Right atrium auricular region (tissue), 2 donors: ENCODE measurements around the gene TSPAN5. TPM values are rescaled to one million over a fixed set of nuclear protein-coding genes. Genes with fewer than 3 reads are reported as not detected.

Experiments
- DNase-seq: peaks from one replicate; pipeline ENCODE4 v3.0.0-alpha.2; 2019; ENCODE audit warnings: low spot score
- H3K27ac ChIP-seq, 2 donors: fragments of 200-600 bp; sonication (generic); 1 replicate in 1 of 2; 2 replicates in 1 of 2; pipeline ENCODE4 v1.5.1; 2016 to 2019
- H3K27me3 ChIP-seq, 2 donors: fragments of 200-600 bp; sonication (generic); one replicate each; pipeline versions ENCODE4 v1.5.1 to v1.6.0; 2017 to 2019
- H3K36me3 ChIP-seq: fragments of 200-600 bp; sonication (generic); one replicate; pipeline ENCODE4 v1.5.1; 2016
- H3K4me1 ChIP-seq, 2 donors: fragments of 200-600 bp; sonication (generic); one replicate each; pipeline versions ENCODE4 v1.5.1 to v1.6.0; 2017 to 2019
- H3K4me3 ChIP-seq, 2 donors: fragments of 200-600 bp; sonication (generic); 1 replicate in 1 of 2; 2 replicates in 1 of 2; pipeline ENCODE4 v1.5.1; 2017 to 2019; ENCODE audit warnings: mild to moderate bottlenecking in 1 of 2, moderate library complexity in 1 of 2
- H3K9me3 ChIP-seq, 2 donors: fragments of 200-600 bp; sonication (generic); one replicate each; pipeline ENCODE4 v1.5.1; 2019
- total RNA-seq, 2 donors: library from RNA; depleted of rRNA; stranded (reverse); fragments of >200 nt; gene quantifications; one replicate each; pipeline ENCODE4 v1.1.0, GENCODE V29; 2016
- TF ChIP-seq, protein P1 (sequence below), 2 donors: fragments of 200-600 bp; sonication (generic); IDR thresholded peaks; one replicate each; pipeline ENCODE4 v1.5.1; 2019; ENCODE audit warnings: antibody characterized with exemption in 2 of 2

The TSPAN5 gene
- total RNA-seq, 2 donors from 2014 or later = 1.8 to 5.7 TPM

DNA sequence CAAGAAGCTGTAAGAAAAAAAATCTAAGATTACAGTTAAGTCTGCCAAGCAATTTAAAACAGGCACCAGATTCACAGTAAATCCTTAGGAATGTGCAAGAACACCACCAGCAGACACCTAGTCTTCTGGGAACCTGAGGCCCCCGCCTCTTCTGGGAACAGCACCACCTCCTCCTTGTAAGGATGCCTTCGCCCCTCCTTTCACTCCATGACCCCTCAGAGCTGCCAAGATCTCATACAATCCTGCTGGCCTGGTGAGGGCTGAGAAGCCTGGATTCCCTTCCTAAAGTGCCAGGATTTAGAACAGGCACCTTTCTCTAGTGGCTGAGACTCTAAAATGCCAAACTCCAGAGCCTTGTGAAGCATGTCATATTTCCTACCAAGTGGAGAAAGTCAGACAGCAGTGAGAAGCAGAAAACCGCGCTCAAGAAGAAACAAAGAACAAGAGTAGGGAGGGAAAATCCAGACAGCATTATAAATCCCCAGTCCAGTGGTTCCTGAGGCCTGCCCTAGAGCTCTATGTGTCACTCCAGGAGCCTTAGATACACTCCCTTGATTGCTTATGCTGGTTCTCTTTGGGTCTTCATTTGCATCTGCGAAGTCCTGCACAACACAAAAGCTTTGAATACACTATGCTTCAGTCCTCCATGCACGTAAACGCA, 166.4 kb downstream of the TSPAN5 start:
- Histone ChIP-seq H3K4me1 (no peaks in the 10 kb centered on the region), H3K4me3 (no peak overlapping the region), H3K27me3 (no peaks in the 10 kb centered on the region), H3K36me3 (no peaks in the 10 kb centered on the region), H3K27ac (no peak overlapping the region), H3K9me3 (no peaks in the 10 kb centered on the region)
- DNase-seq = no peak
- TF ChIP-seq, protein P1, sequence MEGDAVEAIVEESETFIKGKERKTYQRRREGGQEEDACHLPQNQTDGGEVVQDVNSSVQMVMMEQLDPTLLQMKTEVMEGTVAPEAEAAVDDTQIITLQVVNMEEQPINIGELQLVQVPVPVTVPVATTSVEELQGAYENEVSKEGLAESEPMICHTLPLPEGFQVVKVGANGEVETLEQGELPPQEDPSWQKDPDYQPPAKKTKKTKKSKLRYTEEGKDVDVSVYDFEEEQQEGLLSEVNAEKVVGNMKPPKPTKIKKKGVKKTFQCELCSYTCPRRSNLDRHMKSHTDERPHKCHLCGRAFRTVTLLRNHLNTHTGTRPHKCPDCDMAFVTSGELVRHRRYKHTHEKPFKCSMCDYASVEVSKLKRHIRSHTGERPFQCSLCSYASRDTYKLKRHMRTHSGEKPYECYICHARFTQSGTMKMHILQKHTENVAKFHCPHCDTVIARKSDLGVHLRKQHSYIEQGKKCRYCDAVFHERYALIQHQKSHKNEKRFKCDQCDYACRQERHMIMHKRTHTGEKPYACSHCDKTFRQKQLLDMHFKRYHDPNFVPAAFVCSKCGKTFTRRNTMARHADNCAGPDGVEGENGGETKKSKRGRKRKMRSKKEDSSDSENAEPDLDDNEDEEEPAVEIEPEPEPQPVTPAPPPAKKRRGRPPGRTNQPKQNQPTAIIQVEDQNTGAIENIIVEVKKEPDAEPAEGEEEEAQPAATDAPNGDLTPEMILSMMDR (IDR thresholded peaks at IDR 0.05) = no peak

DNA sequence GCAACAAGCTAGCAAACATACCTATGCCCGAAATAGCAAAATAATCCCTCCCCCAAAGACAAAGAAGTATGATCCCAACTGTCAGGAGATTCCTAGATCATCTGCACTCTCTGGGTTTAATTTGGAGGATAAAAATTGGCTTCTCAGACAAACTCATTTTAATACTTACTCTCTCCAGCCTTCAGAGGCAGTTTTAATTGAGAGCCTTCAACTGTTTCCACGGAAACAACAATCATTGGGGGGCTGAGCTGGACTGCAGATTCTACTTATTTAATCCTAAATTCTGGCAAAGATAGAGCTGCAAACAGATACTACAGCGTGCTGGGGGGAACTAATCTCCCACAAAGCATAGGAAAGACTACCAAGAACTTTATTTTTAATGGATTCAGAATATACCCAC, 168.2 kb downstream of the TSPAN5 start:
- H3K27me3 ChIP-seq = no peaks in the 10 kb centered on the region
- no peaks in the 10 kb centered on the region for H3K4me1 ChIP-seq
- no peaks in the 10 kb centered on the region for H3K9me3 ChIP-seq
- H3K36me3 ChIP-seq = no peaks in the 10 kb centered on the region
- TF ChIP-seq, protein P1 (IDR thresholded peaks at IDR 0.05) = no peak
- no peak overlapping the region for H3K4me3 ChIP-seq
- H3K27ac ChIP-seq = no peak overlapping the region
- no peak for DNase-seq

DNA sequence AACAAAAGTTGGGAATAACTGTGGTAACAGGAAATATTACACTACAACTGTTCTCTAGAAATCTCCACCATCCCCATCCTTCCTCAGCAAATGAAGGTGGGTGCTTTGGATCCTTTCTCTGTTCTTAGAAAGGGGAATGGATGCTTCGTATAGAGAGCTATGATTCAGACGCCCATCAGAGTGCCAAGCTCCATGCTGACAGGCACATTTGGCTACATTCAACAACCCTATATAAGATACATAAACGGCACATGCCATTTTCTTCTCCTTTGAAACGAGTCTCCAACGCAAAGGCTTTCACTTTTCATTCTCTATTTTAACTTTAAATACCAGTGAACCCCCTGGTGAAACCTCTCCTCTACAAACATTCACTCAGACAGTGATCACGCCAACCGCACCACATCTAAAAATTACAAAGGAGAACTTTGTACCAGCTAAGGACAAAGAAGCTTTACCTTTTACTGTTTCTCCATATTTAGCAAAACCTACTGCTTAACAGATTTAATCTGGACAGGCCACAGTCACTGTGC, 172.5 kb downstream of the TSPAN5 start:
- H3K36me3 ChIP-seq = no peaks in the 10 kb centered on the region
- H3K4me1 ChIP-seq = no peaks in the 10 kb centered on the region
- no peaks in the 10 kb centered on the region for H3K9me3 ChIP-seq
- H3K27ac ChIP-seq = no peak overlapping the region
- no peak for DNase-seq
- TF ChIP-seq, protein P1 (IDR thresholded peaks at IDR 0.05) = no peak
- H3K4me3 ChIP-seq = no peak overlapping the region
- H3K27me3 ChIP-seq = no peaks in the 10 kb centered on the region

DNA sequence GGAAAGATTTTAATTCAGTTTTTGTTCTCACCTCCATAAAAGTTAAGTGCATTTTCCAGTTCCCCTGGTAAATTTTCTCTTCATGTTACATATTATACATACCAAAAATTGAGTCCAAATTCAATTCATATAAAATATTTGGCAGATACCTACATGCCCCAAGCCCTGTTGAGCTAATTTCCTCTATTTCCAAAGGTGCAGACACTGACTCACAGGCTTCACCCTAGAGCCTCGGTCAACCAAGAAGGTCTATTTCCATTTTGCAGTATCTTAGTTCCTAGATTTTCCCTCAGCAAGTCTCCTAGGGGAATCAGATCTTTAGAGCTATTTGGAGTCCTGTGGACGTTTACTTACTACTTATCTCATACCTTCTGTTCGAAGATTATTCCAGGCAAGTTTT, 174.4 kb downstream of the TSPAN5 start:
- no peak for DNase-seq
- TF ChIP-seq, protein P1 (IDR thresholded peaks at IDR 0.05) = no peak
- Histone ChIP-seq H3K27ac (no peak overlapping the region), H3K4me3 (no peak overlapping the region), H3K27me3 (no peaks in the 10 kb centered on the region), H3K4me1 (no peaks in the 10 kb centered on the region), H3K36me3 (no peaks in the 10 kb centered on the region), H3K9me3 (no peaks in the 10 kb centered on the region)

DNA sequence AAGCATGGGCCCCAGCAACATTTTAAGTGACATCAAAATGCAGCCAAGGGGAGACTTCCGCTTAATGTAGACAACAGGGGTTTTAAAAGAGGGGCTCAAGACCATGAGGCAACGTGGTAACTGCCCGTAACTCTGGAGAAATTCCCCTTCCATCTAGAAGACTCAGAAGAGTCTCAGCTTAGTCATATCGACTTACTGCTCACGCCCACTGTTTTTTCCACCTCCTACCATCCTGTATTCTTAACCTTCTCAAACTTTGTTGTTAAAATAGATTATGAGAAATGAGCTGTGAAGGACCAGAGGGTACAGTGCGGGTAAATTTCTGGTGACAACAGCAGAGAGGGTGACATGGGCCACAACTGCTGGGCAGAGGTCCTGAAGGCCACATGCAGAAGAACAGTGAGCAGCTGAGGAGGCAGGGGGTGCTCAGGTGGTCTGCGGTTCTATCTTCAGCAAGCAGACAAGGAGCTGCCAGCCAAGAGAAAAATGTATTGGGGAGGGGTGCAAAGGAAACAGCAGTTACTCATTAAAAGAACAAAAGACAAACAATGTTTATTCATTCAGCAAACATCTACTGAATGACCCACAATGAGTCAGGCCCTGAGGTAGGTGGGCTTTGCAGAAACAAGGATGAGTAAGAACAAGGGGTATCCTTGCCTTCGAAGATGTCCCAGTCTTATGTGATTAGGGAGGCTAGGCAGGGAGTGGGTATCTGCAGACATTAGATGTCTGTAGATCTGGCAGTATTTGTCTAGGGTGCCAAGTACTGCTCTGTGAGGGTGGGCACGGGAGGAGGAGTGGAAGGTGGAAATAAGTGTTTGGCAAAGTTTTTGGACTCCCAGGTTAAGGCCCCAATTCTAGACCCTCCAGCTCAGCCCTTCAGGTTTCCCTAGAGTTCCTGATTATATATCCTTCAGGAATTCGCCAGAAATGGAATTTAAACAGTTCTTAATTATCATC, 175.3 kb downstream of the TSPAN5 start:
- Histone ChIP-seq H3K9me3 (no peaks in the 10 kb centered on the region), H3K4me1 (no peaks in the 10 kb centered on the region), H3K36me3 (no peaks in the 10 kb centered on the region), H3K27ac (no peak overlapping the region), H3K27me3 (no peaks in the 10 kb centered on the region), H3K4me3 (no peak overlapping the region)
- no peak for DNase-seq
- TF ChIP-seq, protein P1 (IDR thresholded peaks at IDR 0.05) = no peak
